Measurements from ENCODE around the gene CDK15. TPM values are rescaled to one million over a fixed set of nuclear protein-coding genes. Genes with fewer than 3 reads are reported as not detected.

Gene CDK15
- total RNA-seq, 4 donors from 2014 or later, result 0.07 to 1.8 (median 1.4) TPM

- H3K4me1 ChIP-seq, result peaks cover 0 to 17% (median 5%) of the 10 kb centered on the region in 3 donors
- no peaks in the 10 kb centered on the region for H3K36me3 ChIP-seq
- TF ChIP-seq POLR2A (IDR thresholded peaks at IDR 0.05) (no peak), POLR2AphosphoS5 (IDR thresholded peaks at IDR 0.05) (no peak), EP300 (IDR thresholded peaks at IDR 0.05) (no peak), CTCF (IDR thresholded peaks at IDR 0.05) (no peak)
- H3K4me3 ChIP-seq, result no peak overlapping the region
- ATAC-seq, result no peak
- no peak overlapping the region for H3K27ac ChIP-seq
- WGBS, 2 donors (ENCODE audit: low coverage in 1 of 2), result 75 to 100% methylated on average over 1 to 4 of the region's 4 CpGs
- H3K27me3 ChIP-seq, result no peaks in the 10 kb centered on the region
- no peaks in the 10 kb centered on the region for H3K9me3 ChIP-seq
Observed at GRCh38 chr2:201854221-201854801, 48.0 kb downstream of the CDK15 start.

- no peak for TF ChIP-seq POLR2A (IDR thresholded peaks at IDR 0.05)
- no peak for TF ChIP-seq CTCF (IDR thresholded peaks at IDR 0.05)
- no peak for TF ChIP-seq EP300 (IDR thresholded peaks at IDR 0.05)
- TF ChIP-seq POLR2AphosphoS5 (IDR thresholded peaks at IDR 0.05), result no peak
- Histone ChIP-seq H3K9me3 (no peaks in the 10 kb centered on the region), H3K4me1 (peaks cover 0 to 22% (median 5%) of the 10 kb centered on the region in 3 donors), H3K4me3 (no peak overlapping the region), H3K27ac (no peak overlapping the region), H3K36me3 (no peaks in the 10 kb centered on the region), H3K27me3 (no peaks in the 10 kb centered on the region)
- 92 to 100% methylated on average over 3 to 4 of the region's 4 CpGs for WGBS, 2 donors (ENCODE audit: low coverage in 1 of 2)
- no peak for ATAC-seq
Observed at GRCh38 chr2:201854841-201855240, 48.5 kb downstream of the CDK15 start.

GRCh38 chr2:201855356-201855755 lies 49.0 kb downstream of the CDK15 start:
- Histone ChIP-seq H3K27ac (no peak overlapping the region), H3K4me3 (no peak overlapping the region), H3K27me3 (no peaks in the 10 kb centered on the region), H3K36me3 (no peaks in the 10 kb centered on the region), H3K4me1 (peaks cover 2 to 27% (median 5%) of the 10 kb centered on the region in 3 donors), H3K9me3 (no peaks in the 10 kb centered on the region)
- TF ChIP-seq CTCF (IDR thresholded peaks at IDR 0.05) (no peak), POLR2A (IDR thresholded peaks at IDR 0.05) (no peak), POLR2AphosphoS5 (IDR thresholded peaks at IDR 0.05) (no peak), EP300 (IDR thresholded peaks at IDR 0.05) (no peak)
- ATAC-seq, result no peak
- 67 to 100% methylated on average over 1 to 3 of the region's 3 CpGs for WGBS, 2 donors (ENCODE audit: low coverage in 1 of 2)

DNA sequence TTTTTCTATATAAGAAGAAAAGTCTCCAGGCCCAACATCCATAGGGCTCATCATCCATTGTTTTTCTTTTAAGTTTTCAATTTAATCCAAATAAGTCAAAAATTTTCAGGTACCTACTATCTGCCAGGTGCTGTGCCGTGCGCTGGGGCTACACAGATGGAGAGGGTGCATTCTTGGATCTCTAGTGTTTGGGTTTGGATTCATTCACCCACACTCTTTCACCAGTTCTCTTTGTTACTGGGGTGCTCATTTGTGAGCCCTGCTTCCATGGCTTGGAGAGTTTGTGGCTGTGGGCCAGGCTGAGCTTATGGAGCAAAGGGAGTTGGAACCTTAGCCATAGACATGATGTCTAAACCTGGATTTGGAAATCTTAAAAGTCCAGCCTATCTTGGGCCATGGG lies 51.0 kb downstream of the CDK15 start:
- no peak for ATAC-seq
- Histone ChIP-seq H3K27me3 (no peaks in the 10 kb centered on the region), H3K36me3 (no peaks in the 10 kb centered on the region), H3K4me3 (no peak overlapping the region), H3K27ac (no peak overlapping the region), H3K4me1 (peaks cover 2 to 35% (median 5%) of the 10 kb centered on the region in 3 donors), H3K9me3 (no peaks in the 10 kb centered on the region)
- no peak for TF ChIP-seq POLR2AphosphoS5 (IDR thresholded peaks at IDR 0.05)
- TF ChIP-seq POLR2A (IDR thresholded peaks at IDR 0.05), result no peak
- no peak for TF ChIP-seq CTCF (IDR thresholded peaks at IDR 0.05)
- no peak for TF ChIP-seq EP300 (IDR thresholded peaks at IDR 0.05)
- WGBS, 2 donors (ENCODE audit: low coverage in 1 of 2), result 81 to 100% methylated on average over 2 of the region's 2 CpGs

Data from gastroesophageal sphincter (tissue), 4 donors.